ENCODE data around the gene ITGAL. TPM values are rescaled to one million over a fixed set of nuclear protein-coding genes. Genes with fewer than 3 reads are reported as not detected.

Gene ITGAL
- total and polyA plus RNA-seq, 2 donors (not counting 3 experiments of a cell fraction or from before 2014, with no cell fraction given) = not detected

GRCh38 chr16:30567991-30568638 is 95.6 kb downstream of the ITGAL start:
- dilution Hi-C loops (cut with MboI; ENCODE audit: extremely low pct_ligation_motif_present, low sequenced_read_pairs) (no loop called here), intact Hi-C loops (cut with micrococcal nuclease) (no loop called here)
- Histone ChIP-seq H3K4me2 (ENCODE audit: insufficient read depth, low read length) (no peak overlapping the region), H4K20me1 (replicated peaks; ENCODE audit: control insufficient read depth, extremely low read depth, insufficient read depth, low read length) (no peaks in the 10 kb centered on the region), H3K4me3 (replicated peaks in 1 of 3; ENCODE audit: insufficient read depth in 1 of 3, low read depth in 1 of 3, low read length in 3 of 3) (no peak overlapping the region), H3K9me3 (replicated peaks; ENCODE audit: control insufficient read depth, insufficient read depth, low read length) (no peaks in the 10 kb centered on the region), H3K27me3 (ENCODE audit: control insufficient read depth in 2 of 2, insufficient read depth in 2 of 2, low read length in 2 of 2) (peaks cover 0 to 4% of the 10 kb centered on the region in 2 experiments), H3K9me1 (replicated peaks; ENCODE audit: control insufficient read depth, extremely low read depth, insufficient read depth, low read length) (no peaks in the 10 kb centered on the region), H3K36me3 (ENCODE audit: control insufficient read depth in 2 of 2, extremely low read depth in 1 of 2, insufficient read depth in 2 of 2, low read length in 2 of 2) (no peaks in the 10 kb centered on the region), H3K9ac (replicated peaks; ENCODE audit: extremely low read depth, insufficient read depth, low read length) (no peak overlapping the region), H3K27ac (ENCODE audit: insufficient read depth, low read depth, low read length) (no peak overlapping the region), H2AFZ (ENCODE audit: low read depth, low read length) (no peak overlapping the region), H3K4me1 (ENCODE audit: control insufficient read depth, extremely low read depth, insufficient read depth, low read length) (peaks cover 16% of the 10 kb centered on the region), H3K79me2 (ENCODE audit: control insufficient read depth, insufficient read depth, low read length) (no peaks in the 10 kb centered on the region)
- no TSS peak for BruUV-seq (replicated peaks)
- FAIRE-seq (peak; percentile 52), DNase-seq (ENCODE audit: low read depth, low spot score) (no peak)
- POLR2A ChIA-PET = no interaction called here
- CTCF ChIA-PET = interaction anchor here (1.0 kb wide), 1 partner anchor 33 kb away, joined by 3 read pairs; no protein-coding TSS in a partner anchor
- TF ChIP-seq MYC (IDR thresholded peaks at IDR 0.05; ENCODE audit: low read depth, low read length) = no peak
- no peak for TF ChIP-seq GATA2 (IDR thresholded peaks at IDR 0.05; ENCODE audit: insufficient read depth, insufficient read length, low read depth, low read length)
- no peak for TF ChIP-seq EZH2 (IDR thresholded peaks at IDR 0.05; ENCODE audit: borderline replicate concordance, low read depth, low read length, severe bottlenecking)
- no peak for TF ChIP-seq POLR2A (IDR thresholded peaks at IDR 0.05; ENCODE audit: low read depth, low read length)
- TF ChIP-seq POLR2AphosphoS5 (IDR thresholded peaks at IDR 0.05; ENCODE audit: insufficient read depth, low read depth, low read length) = no peak
- TF ChIP-seq CTCF (IDR thresholded peaks at IDR 0.05; ENCODE audit: extremely low read depth in 1 of 2, insufficient read depth in 1 of 2, low read depth in 1 of 2, low read length in 2 of 2) = no peak
- no peak for TF ChIP-seq JUN (IDR thresholded peaks at IDR 0.05; ENCODE audit: borderline replicate concordance, insufficient read depth, insufficient read length, low read depth)
- TF ChIP-seq MAX (IDR thresholded peaks at IDR 0.05; ENCODE audit: insufficient read depth, insufficient read length) = no peak
- TF ChIP-seq FOS (IDR thresholded peaks at IDR 0.05; ENCODE audit: borderline replicate concordance, insufficient read depth, low read length) = no peak

Data from endothelial cell of umbilical vein (primary cell).